Skin epidermis (tissue), 12 donors: ENCODE results near the gene DYNC1H1.
"Not testable (repeated sequence)": the region's sequence is repeated elsewhere in the genome, so short reads cannot be mapped to it uniquely, and the experiment has no call there.

Experiments used
- H3K27ac ChIP-seq, 21 experiments: fragments of 200-600 bp; sonication (generic) in 11 of 21; one replicate each; pipeline ENCODE4 v1.5.0; 2020; ENCODE audit warnings: mild to moderate bottlenecking in 3 of 21, inconsistent platforms in 2 of 21, moderate library complexity in 2 of 21
- H3K4me3 ChIP-seq, 7 experiments: fragments of 200-600 bp; sonication (generic) in 2 of 7; one replicate each; pipeline ENCODE4 v1.5.0; 2020; ENCODE audit warnings: inconsistent platforms in 2 of 7, mild to moderate bottlenecking in 2 of 7, moderate library complexity in 1 of 7

Gene DYNC1H1

DNA sequence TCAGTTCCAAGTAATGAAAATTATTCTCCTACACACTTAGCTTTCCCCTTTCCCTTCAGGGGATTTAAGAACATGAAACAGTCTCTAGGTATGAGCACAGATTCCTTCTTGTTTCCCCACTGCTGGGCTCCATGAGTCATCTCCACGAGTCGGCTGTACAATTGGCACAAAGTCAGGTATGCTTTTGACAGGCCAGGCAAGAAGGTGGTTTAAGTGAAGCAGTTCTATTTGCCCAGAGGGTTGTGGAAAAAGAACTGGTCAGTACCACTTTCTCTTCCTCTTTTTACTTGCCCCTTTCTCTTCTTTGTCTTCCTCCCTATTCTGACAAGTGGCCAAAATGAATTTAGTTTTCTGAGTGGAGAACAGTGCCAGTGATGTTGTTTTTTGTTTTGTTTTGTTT is 16.3 kb downstream of the DYNC1H1 start:
- H3K4me3 ChIP-seq = no peak overlapping the region
- peak overlapping the region in 10 of 21 experiments; percentile 18 to 67 (median 51) for H3K27ac ChIP-seq

DNA sequence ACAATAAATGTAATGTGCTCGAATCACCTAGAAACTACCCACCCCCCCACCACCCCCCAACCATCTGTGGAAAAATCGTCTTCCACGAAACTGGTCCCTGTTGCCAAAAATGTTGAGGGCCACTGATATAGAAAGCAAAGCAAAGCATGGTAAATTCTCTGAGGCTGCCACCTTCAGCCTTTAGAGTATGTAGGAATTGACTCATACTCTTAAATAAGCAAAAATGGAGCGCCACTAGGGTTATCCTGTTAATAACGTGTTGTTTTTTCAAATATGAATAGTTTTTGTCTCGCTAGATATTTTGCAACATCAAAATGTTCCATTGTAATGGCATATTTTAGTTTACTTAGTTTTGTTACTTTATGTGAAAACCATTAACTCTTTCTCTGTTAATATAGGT is 18.2 kb downstream of the DYNC1H1 start:
- Histone ChIP-seq H3K4me3 (no peak overlapping the region), H3K27ac (no peak overlapping the region)

DNA sequence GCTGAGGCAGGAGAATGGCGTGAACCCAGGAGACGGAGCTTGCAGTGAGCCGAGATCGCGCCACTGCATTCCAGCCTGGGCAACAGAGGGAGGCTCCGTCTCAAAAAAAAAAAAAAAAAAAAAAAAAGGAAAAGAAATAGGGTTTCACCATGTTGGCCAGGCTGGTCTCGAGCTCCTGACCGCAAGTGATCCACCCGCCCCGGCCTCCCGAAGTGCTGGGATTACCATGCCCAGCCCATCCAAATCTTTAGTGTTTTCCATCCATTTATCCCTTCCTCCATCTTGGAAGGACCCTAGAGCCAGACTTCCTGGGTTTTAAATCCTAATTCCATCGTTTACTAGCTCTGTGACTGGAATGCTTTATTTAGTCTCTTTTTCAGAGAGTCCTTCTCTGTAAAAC is 20.5 kb downstream of the DYNC1H1 start:
- H3K27ac ChIP-seq, H3K4me3 ChIP-seq: not testable (repeated sequence)

DNA sequence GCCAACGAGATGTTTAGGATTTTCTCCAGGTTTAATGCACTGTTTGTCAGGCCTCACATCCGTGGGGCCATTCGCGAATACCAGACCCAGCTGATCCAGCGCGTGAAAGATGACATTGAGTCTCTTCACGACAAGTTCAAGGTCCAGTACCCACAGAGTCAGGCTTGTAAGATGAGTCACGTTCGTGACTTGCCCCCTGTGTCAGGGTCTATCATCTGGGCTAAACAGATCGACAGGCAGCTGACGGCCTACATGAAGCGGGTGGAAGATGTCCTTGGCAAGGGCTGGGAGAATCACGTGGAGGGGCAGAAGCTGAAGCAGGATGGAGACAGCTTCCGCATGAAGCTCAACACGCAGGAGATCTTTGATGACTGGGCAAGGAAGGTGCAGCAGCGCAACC is 21.6 kb downstream of the DYNC1H1 start:
- no peak overlapping the region for H3K4me3 ChIP-seq
- H3K27ac ChIP-seq = no peak overlapping the region

DNA sequence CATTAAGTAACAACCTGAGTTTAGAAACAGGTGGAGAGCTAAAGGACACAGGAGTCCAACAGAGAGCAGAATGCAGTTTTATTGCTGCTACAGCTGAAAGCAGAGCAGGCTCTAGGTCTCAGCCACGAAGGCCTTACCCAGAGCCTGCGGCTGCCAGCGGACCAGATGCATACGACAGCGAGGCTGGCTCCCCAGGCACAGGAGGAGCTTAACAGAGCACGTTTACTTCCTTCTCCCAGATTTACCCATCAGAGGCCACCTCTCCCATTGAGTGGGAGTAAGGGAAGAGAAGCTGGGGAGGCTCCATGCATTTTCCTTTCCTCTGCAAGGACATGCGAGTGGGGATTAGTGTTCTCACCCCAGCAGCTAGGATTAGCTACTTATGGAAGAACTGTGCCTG is 22.6 kb downstream of the DYNC1H1 start:
- H3K4me3 ChIP-seq = no peak overlapping the region
- H3K27ac ChIP-seq = no peak overlapping the region

DNA sequence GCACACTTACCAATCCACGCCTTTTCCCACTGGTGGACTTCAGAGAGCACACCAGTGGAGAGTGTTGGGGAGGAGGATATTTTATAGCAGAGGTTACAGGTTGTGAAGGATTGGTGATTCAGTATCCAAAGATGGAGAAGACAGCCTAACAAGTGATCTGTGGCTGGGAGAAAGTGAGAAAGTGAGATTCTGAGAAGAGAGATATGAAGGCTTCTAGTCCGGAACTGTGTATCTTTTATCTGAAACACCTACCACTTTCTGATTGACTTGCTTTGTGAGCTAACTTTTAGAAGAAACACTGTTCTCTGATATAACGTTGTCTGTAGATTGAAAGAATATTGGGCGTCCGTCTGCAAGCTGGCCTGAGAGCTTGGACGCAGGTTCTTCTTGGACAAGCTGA is 24.0 kb downstream of the DYNC1H1 start:
- Histone ChIP-seq H3K4me3 (no peak overlapping the region), H3K27ac (no peak overlapping the region)

DNA sequence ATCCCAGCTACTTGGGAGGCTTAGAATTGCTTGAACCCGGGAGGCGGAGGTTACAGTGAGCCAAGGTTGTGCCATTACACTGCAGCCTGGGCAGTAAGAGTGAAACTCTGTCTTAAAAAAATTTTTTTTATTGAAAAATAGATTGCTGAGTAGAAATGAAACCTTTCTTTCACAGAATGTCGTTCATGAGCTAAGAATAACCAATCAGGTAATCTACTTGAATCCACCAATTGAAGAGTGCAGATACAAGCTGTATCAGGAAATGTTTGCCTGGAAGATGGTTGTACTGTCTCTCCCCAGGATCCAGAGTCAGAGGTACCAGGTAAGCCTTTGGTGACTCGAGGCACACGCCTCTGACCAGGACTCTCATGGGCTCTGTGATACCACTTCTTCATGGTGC is 27.0 kb downstream of the DYNC1H1 start:
- Histone ChIP-seq H3K4me3 (no peak overlapping the region), H3K27ac (no peak overlapping the region)

DNA sequence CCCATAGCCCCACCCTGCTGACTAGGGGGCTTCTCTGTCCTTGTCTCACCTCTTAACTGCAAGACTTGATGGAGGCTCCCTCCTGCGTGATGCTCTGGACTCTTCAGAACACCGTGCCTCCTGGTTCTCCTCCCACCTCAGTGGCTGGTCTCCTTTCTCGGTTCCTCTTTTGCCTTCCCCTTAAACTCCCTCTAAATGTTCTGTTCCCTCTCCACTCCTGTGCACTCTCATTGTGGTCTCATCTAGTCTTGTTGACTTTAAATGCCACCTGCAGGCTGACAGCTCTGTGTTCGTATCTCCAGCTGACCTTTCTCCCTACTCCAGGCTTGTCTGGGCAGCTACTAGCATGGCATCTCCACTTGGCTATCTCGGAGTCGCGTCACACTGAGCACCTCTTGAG is 28.3 kb downstream of the DYNC1H1 start:
- no peak overlapping the region for H3K27ac ChIP-seq
- no peak overlapping the region for H3K4me3 ChIP-seq

DNA sequence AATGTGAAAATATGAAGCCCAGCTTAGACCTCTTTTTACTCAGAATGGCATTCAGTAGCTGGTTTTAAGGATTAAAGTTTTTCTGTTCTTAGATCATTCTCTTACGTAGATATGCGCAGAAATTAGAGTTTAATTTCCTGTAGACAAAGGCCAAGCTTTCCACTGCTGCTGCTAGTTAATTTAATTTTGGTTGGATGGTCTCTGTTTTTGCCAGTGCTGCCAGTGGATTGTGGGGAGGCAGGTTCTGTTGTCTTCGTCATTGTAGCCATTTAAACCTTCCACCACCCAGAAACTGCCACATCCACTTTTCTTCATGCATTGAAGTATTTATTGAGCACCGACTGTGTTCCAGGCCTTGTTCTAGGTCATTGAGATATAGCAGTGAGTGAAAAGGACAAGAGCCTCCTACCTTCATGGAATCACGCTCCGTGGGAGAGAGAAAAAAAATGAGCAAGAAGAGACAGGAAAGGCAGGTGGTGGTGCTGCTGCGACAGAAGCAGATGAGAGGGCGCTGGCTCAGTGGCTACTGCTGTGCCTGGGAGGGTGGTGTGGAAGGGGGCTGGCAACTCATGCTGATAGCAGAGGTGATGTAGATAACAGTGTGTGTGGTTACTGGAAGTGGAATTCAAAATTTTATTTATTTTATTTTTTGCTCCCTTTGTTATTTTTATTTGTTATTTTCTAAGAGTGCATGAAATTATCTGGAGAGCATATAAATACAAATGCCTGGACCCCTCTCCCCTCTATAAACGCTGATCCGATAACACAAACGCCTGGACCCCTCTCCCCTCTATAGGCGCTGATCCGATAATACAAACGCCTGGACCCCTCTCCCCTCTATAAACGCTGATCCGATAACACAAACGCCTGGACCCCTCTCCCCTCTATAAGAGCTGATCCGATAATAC is 33.3 kb downstream of the DYNC1H1 start:
- Histone ChIP-seq H3K4me3 (no peak overlapping the region), H3K27ac (no peak overlapping the region)

DNA sequence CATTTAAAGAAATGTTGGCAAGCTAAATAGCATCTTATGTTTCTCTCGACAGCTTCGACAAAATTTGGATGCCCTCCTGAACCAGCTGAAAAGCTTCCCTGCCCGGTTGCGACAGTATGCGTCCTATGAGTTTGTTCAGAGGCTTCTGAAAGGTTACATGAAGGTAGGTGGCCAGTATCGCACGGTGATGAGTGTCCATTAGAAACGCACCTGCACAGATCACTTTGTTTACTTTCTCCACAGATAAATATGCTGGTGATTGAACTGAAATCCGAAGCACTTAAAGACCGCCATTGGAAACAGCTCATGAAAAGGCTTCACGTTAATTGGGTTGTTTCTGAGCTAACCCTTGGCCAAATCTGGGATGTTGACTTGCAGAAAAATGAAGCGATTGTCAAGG is 36.5 kb downstream of the DYNC1H1 start:
- no peak overlapping the region for H3K4me3 ChIP-seq
- no peak overlapping the region for H3K27ac ChIP-seq

DNA sequence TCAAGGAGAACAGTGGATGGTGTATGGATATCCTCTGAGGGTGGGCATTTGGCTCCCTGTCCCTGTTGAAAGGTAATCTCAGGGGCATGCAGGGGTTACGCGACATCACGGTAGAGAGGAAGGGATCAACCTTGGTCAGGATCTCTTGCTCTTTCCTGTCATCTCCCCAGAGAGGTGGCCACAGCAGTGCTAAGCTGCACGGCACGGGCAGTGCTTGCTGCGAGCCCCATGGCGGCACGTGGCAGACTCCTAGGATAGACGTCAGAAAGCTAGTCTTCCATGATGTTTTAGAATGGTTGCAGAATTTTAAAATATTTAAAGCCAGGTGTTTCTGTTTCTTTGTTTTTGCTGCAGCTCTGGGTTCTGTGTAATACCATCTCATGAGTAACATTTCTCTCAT is 41.0 kb downstream of the DYNC1H1 start:
- Histone ChIP-seq H3K27ac (no peak overlapping the region), H3K4me3 (no peak overlapping the region)

DNA sequence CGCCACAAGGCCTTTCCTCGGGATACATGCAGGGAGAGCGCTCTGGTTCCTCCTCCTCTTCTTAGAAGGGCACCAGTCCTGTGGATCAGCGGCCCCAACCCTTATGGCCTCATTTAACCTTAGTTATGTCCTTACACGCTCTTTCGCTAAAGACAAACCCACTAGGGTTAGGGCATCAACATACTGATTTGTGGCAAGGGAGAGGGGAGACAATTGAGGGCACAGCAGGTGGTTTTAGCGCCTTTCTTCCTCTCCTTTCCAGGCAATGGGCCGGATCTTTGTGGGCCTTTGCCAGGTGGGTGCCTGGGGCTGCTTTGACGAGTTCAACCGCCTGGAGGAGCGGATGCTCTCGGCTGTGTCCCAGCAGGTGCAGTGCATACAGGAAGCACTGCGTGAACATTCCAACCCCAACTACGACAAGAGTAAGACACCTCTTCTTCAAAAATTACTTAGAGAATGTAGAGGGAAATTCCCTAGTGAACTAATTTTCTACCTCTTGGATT is 43.6 kb downstream of the DYNC1H1 start:
- H3K4me3 ChIP-seq = no peak overlapping the region
- H3K27ac ChIP-seq = no peak overlapping the region

DNA sequence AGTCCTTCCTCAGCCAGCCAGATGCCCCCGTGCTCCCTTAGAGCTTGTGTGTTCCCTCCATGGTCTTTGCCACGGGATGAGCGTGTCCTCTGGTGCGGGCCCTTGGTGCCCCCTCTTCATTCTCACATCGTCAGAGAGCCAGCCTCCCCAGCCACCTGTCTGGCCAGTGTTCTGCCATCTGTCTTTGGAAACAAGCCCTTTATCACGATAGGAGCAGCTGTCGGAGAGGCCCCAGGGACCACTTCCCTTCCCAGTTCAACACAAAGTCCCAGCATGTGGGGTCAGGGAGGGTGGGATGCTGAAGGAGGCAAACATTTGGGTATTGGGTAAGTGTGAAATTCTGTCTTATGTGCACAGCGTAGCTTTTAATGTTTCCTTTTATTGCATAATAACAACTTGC is 44.5 kb downstream of the DYNC1H1 start:
- Histone ChIP-seq H3K4me3 (no peak overlapping the region), H3K27ac (no peak overlapping the region)

DNA sequence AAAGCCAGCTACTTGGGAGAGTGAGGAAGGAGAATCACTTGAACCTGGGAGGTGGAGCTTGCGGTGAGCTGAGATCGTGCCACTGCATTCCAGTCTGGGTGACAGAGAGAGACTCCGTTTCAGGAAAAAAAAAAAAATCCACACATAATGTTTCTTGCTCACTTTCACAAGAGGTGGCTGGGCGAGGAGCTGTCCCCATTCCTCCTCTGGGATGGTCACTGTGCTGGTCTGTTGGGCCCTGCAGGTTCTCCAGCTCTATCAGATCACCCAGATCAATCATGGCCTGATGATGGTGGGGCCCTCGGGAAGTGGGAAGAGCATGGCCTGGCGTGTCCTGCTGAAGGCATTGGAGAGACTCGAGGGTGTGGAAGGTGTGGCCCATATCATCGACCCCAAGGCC is 47.3 kb downstream of the DYNC1H1 start:
- no peak overlapping the region for H3K4me3 ChIP-seq
- no peak overlapping the region for H3K27ac ChIP-seq

DNA sequence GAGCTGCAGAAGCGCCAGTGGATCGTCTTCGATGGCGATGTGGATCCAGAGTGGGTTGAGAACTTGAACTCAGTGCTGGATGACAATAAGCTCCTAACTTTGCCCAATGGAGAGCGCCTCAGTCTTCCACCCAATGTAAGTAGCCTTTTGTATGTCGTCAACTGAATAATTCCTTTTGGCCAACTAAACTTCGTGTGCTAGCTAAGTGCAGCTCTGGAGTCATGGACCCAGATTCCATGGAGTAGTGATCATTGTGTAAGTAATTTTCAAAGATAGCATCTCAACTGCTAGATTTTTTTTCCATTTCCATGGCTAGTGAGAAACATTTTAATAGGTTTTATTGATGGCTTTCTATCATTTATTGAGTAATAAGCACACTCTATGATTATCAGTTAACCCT is 48.0 kb downstream of the DYNC1H1 start:
- H3K4me3 ChIP-seq = no peak overlapping the region

DNA sequence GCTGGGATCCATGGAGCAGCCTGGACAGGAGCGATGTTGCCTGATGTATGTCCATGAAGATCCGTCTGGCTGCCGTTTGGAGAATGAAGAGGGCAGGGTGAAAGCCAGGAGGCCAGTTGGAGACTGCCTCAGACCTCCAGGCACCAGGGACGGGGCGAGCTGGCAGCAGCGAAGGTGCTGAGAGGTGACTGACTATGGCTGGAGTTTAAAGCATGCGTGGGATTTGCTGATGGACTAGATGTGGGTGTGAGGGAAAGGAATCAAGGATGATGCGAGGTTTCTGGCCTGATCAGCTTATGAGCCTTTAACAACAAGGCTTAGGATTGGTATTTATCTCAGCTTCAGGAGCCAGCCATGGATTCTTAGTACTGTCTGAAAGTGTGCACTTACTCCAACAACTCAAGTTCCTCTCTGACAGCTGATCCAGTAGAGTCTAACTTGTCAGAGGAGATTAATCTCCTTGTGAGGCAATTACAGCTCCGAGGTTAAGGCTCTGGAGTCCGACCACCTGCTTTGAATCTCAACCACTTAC is 49.4 kb downstream of the DYNC1H1 start:
- Histone ChIP-seq H3K4me3 (no peak overlapping the region), H3K27ac (no peak overlapping the region)

More for the DNA sequence above, 48.0 kb downstream of the DYNC1H1 start:
- H3K27ac ChIP-seq = no peak overlapping the region

DNA sequence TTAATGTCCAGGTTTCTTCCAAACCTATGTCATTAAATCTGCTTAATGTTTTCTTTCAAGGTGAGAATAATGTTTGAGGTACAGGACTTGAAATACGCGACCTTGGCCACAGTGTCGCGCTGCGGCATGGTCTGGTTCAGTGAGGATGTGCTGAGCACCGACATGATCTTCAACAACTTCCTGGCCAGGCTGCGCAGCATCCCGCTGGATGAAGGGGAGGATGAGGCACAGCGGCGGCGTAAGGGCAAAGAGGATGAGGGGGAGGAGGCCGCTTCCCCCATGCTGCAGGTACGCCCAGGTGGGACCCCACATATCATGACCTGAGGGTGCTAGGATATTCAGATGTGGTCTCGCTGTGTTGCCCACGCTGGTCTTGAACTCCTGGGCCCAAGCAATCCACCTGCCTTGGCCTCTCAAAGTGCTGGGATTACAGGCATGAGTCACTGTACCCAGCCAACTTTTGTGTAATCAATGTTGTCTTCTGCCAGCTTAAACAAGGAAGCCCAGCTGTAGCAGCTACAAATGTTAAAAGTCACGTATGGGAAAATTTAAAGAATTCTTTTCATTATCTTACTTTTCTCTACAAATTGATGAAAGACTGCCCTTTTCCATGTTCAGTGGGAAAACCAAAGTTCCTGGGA is 50.8 kb downstream of the DYNC1H1 start:
- no peak overlapping the region for H3K4me3 ChIP-seq
- no peak overlapping the region for H3K27ac ChIP-seq

DNA sequence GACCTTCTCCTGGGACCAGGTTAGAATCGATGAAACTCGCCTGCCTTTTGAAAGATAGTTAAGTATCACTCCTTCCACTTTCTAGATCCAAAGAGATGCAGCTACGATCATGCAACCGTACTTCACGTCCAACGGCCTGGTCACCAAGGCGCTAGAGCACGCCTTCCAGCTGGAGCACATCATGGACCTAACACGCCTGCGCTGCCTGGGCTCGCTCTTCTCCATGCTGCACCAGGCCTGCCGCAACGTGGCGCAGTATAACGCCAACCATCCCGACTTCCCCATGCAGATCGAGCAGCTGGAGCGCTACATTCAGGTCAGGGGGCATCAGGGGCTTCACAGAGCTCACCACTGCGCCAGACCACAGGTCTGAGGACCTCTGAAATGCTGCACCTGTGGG is 51.4 kb downstream of the DYNC1H1 start:
- H3K27ac ChIP-seq = no peak overlapping the region

DNA sequence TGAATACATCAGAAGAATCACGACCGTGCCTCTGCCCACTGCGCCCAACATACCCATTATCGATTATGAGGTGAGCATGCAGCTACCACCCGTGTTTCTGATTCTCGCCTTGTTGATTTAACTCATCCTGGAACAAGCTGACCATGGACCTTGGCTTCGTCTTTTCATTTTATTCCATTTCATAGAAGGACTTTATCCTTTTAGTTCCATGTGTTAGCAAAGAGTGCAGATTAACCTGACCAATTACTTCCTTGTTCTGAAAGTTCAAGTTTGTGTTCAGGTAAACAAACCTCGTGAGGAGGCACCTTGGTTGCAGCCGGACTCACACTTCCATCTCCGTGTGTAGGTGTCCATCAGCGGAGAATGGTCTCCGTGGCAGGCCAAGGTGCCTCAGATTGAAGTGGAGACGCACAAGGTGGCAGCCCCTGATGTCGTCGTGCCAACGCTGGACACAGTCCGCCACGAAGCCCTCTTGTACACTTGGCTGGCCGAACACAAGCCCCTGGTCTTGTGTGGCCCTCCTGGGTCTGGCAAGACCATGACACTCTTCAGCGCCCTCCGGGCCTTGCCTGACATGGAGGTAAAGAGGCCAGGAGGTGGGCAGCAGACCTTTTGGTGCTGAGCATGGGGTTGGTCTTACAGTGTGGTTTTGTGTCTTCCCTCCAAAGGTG is 52.2 kb downstream of the DYNC1H1 start:
- no peak overlapping the region for H3K4me3 ChIP-seq
- H3K27ac ChIP-seq = no peak overlapping the region

More for the DNA sequence above, 51.4 kb downstream of the DYNC1H1 start:
- H3K4me3 ChIP-seq = no peak overlapping the region

DNA sequence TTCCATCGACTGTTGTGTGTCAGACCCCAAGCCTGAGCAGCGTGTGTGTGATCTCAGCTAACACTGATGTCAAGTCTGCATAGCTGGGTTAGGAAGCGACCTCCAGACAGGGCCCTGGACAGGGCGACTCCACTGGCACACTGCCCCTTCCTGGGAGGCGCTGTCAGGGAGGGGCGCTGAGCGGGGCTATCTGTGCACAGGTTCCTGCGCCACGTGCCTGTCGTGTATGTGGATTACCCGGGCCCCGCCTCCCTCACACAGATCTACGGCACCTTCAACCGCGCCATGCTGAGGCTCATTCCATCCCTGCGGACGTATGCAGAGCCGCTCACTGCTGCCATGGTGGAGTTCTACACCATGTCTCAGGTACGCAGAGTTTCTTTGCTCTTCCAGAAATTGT is 53.9 kb downstream of the DYNC1H1 start:
- no peak overlapping the region for H3K27ac ChIP-seq
- H3K4me3 ChIP-seq = no peak overlapping the region
